Esophagus squamous epithelium (tissue), 4 donors: ENCODE data around the gene SLC16A7.

Source experiments
- POLR2A ChIP-seq, 4 donors: fragments of 450-650 bp; IDR thresholded peaks; one replicate each; pipeline ENCODE4 v1.6.1; 2017; ENCODE audit warnings: antibody characterized with exemption in 4 of 4, mild to moderate bottlenecking in 4 of 4, moderate library complexity in 3 of 4
- TF ChIP-seq, protein P1 (sequence below), 6 experiments: fragments of 450-650 bp in 4 of 6; fragments of 200-600 bp in 2 of 6; sonication (generic) in 2 of 6; IDR thresholded peaks; one replicate each; pipeline ENCODE4 v1.5.1; 2016 to 2019; ENCODE audit warnings: antibody characterized with exemption in 6 of 6, mild to moderate bottlenecking in 4 of 6, moderate library complexity in 4 of 6

GRCh38 chr12:59787610-59788009 is 191.8 kb downstream of the SLC16A7 start:
- TF ChIP-seq, protein P1, sequence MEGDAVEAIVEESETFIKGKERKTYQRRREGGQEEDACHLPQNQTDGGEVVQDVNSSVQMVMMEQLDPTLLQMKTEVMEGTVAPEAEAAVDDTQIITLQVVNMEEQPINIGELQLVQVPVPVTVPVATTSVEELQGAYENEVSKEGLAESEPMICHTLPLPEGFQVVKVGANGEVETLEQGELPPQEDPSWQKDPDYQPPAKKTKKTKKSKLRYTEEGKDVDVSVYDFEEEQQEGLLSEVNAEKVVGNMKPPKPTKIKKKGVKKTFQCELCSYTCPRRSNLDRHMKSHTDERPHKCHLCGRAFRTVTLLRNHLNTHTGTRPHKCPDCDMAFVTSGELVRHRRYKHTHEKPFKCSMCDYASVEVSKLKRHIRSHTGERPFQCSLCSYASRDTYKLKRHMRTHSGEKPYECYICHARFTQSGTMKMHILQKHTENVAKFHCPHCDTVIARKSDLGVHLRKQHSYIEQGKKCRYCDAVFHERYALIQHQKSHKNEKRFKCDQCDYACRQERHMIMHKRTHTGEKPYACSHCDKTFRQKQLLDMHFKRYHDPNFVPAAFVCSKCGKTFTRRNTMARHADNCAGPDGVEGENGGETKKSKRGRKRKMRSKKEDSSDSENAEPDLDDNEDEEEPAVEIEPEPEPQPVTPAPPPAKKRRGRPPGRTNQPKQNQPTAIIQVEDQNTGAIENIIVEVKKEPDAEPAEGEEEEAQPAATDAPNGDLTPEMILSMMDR (IDR thresholded peaks at IDR 0.05) = no peak
- TF ChIP-seq POLR2A (IDR thresholded peaks at IDR 0.05) = no peak
